H9 (cell line): Measurements from ENCODE around the gene SRGAP2C. TPM values are rescaled to one million over a fixed set of nuclear protein-coding genes. Genes with fewer than 3 reads are reported as not detected.
"Not testable (repeated sequence)": the region's sequence is repeated elsewhere in the genome, so short reads cannot be mapped to it uniquely, and the experiment has no call there.

Experiments used
- DNase-seq: peaks from one replicate; pipeline ENCODE4 v3.0.0-alpha.2; 2017
- H2AFZ ChIP-seq: one replicate; pipeline ENCODE4 v1.6.1; 2013; ENCODE audit warnings: mild to moderate bottlenecking, low read length, control low read depth, moderate library complexity
- H2AK5ac ChIP-seq: 2 replicates; pipeline ENCODE4 v1.6.1; 2013; ENCODE audit warnings: low read length, control low read depth, mixed read lengths; ENCODE audit not compliant: insufficient read length
- H2BK120ac ChIP-seq: one replicate; pipeline ENCODE4 v1.6.1; 2013; ENCODE audit warnings: low read depth, mild to moderate bottlenecking, low read length, control low read depth, inconsistent platforms; ENCODE audit not compliant: poor library complexity, severe bottlenecking
- H2BK12ac ChIP-seq: 2 replicates; pipeline ENCODE4 v1.6.1; 2013; ENCODE audit warnings: low read length, control low read depth, mixed read lengths, low read depth; ENCODE audit not compliant: insufficient read length
- H2BK15ac ChIP-seq: 2 replicates; pipeline ENCODE4 v1.6.1; 2013; ENCODE audit warnings: low read depth, low read length, control low read depth
- H2BK20ac ChIP-seq: one replicate; pipeline ENCODE4 v1.6.1; 2013; ENCODE audit warnings: low read depth, mild to moderate bottlenecking, low read length, control low read depth, inconsistent platforms; ENCODE audit not compliant: poor library complexity, severe bottlenecking
- H2BK5ac ChIP-seq: 2 replicates; pipeline ENCODE4 v1.6.1; 2013; ENCODE audit warnings: low read length, control low read depth, mixed read lengths; ENCODE audit not compliant: insufficient read length
- H3K14ac ChIP-seq: 2 replicates; pipeline ENCODE4 v1.6.1; 2013; ENCODE audit warnings: low read length, control low read depth; ENCODE audit not compliant: insufficient read depth
- H3K18ac ChIP-seq: 2 replicates; pipeline ENCODE4 v1.6.1; 2013; ENCODE audit warnings: low read depth, mild to moderate bottlenecking, mixed read lengths, low read length, control low read depth; ENCODE audit not compliant: insufficient read length
- H3K23ac ChIP-seq: 2 replicates; pipeline ENCODE4 v1.6.1; 2013; ENCODE audit warnings: low read length, control low read depth, mixed read lengths, low read depth; ENCODE audit not compliant: insufficient read length
- H3K23me2 ChIP-seq: 2 replicates; pipeline ENCODE4 v1.6.1; 2013; ENCODE audit warnings: low read depth, mild to moderate bottlenecking, mixed read lengths, low read length, control low read depth; ENCODE audit not compliant: insufficient read length, poor library complexity, severe bottlenecking
- H3K27ac ChIP-seq: 2 replicates; pipeline ENCODE4 v1.5.1; 2013; ENCODE audit warnings: low read length, control low read depth, mixed read lengths, low read depth; ENCODE audit not compliant: insufficient read length
- H3K27me3 ChIP-seq: 2 replicates; pipeline ENCODE4 v1.6.1; 2013; ENCODE audit warnings: low read length, control low read depth, inconsistent platforms; ENCODE audit not compliant: insufficient read depth
- H3K4ac ChIP-seq: 2 replicates; pipeline ENCODE4 v1.6.1; 2013; ENCODE audit warnings: low read depth, mild to moderate bottlenecking, control low read depth, inconsistent platforms, low read length, moderate library complexity
- H3K4me1 ChIP-seq: 2 replicates; pipeline ENCODE4 v1.6.1; 2013; ENCODE audit warnings: low read length, control low read depth, inconsistent platforms; ENCODE audit not compliant: insufficient read depth
- H3K4me2 ChIP-seq: 2 replicates; pipeline ENCODE4 v1.6.1; 2013; ENCODE audit warnings: low read length, control low read depth, mixed read lengths; ENCODE audit not compliant: insufficient read length, insufficient read depth
- H3K56ac ChIP-seq: 2 replicates; pipeline ENCODE4 v1.6.1; 2013; ENCODE audit warnings: low read depth, mild to moderate bottlenecking, mixed read lengths, low read length, control low read depth; ENCODE audit not compliant: insufficient read length
- H3K79me1 ChIP-seq: 2 replicates; pipeline ENCODE4 v1.6.1; 2013; ENCODE audit warnings: low read depth, mild to moderate bottlenecking, moderate library complexity, low read length, control low read depth, inconsistent platforms; ENCODE audit not compliant: insufficient read depth, poor library complexity, severe bottlenecking
- H3K79me2 ChIP-seq: 2 replicates; pipeline ENCODE4 v1.6.1; 2013; ENCODE audit warnings: low read length, control low read depth, inconsistent platforms; ENCODE audit not compliant: insufficient read depth
- H3K9ac ChIP-seq: 2 replicates; pipeline ENCODE4 v1.6.1; 2013; ENCODE audit warnings: low read length, control low read depth, mixed read lengths; ENCODE audit not compliant: insufficient read length; ENCODE audit errors: extremely low read depth
- H3K9me3 ChIP-seq: one replicate; pipeline ENCODE4 v1.6.1; 2013; ENCODE audit warnings: low read depth, low read length, inconsistent platforms; ENCODE audit not compliant: control insufficient read depth
- H3T11ph ChIP-seq: one replicate; pipeline ENCODE4 v1.6.1; 2013; ENCODE audit warnings: mild to moderate bottlenecking, low read length, control low read depth, inconsistent platforms
- H4K20me1 ChIP-seq: one replicate; pipeline ENCODE4 v1.6.1; 2013; ENCODE audit not compliant: control insufficient read depth, insufficient read length, insufficient read depth
- H4K5ac ChIP-seq: 2 replicates; pipeline ENCODE4 v1.6.1; 2013; ENCODE audit warnings: low read depth, mild to moderate bottlenecking, mixed read lengths, low read length, control low read depth; ENCODE audit not compliant: insufficient read length
- H4K8ac ChIP-seq: replicated peaks from 2 replicates; pipeline ENCODE4 v1.6.1; 2013; ENCODE audit warnings: low read length, control low read depth, mixed read lengths, low read depth; ENCODE audit not compliant: insufficient read length
- H4K91ac ChIP-seq: 2 replicates; pipeline ENCODE4 v1.6.1; 2013; ENCODE audit warnings: low read depth, mild to moderate bottlenecking, moderate library complexity, mixed read lengths, low read length, control low read depth; ENCODE audit not compliant: insufficient read length
- H3K27ac Mint-ChIP-seq, 3 experiments: 2 replicates in 2 of 3; 3 replicates in 1 of 3; pipeline ENCODE4 v1.8.0; 2020 to 2021; ENCODE audit warnings: mixed read lengths in 3 of 3, mild to moderate bottlenecking in 1 of 3, moderate library complexity in 1 of 3
- H3K27me3 Mint-ChIP-seq: 2 replicates; pipeline ENCODE4 v1.8.0; 2021; ENCODE audit warnings: low read depth, mild to moderate bottlenecking, moderate library complexity, mixed read lengths
- H3K36me3 Mint-ChIP-seq, 3 experiments: 2 replicates in 2 of 3; 3 replicates in 1 of 3; pipeline ENCODE4 v1.8.0; 2020 to 2021; ENCODE audit warnings: low read depth in 3 of 3, mixed read lengths in 3 of 3; ENCODE audit not compliant: insufficient read depth in 1 of 3
- H3K4me1 Mint-ChIP-seq, 2 experiments: 2 replicates each; pipeline ENCODE4 v1.8.0; 2020; ENCODE audit warnings: mixed read lengths in 2 of 2
- H3K4me3 Mint-ChIP-seq, 2 experiments: 2 replicates in 1 of 2; 3 replicates in 1 of 2; pipeline ENCODE4 v1.8.0; 2020 to 2021; ENCODE audit warnings: mild to moderate bottlenecking in 2 of 2, mixed read lengths in 2 of 2, moderate library complexity in 1 of 2
- H3K9me3 Mint-ChIP-seq, 2 experiments: 2 replicates in 1 of 2; 3 replicates in 1 of 2; pipeline ENCODE4 v1.8.0; 2020; ENCODE audit warnings: mild to moderate bottlenecking in 2 of 2, mixed read lengths in 2 of 2, moderate library complexity in 1 of 2
- WGBS: extraction: QIAGEN DNeasy Blood & Tissue Kit; methylation state at CpG from one replicate; pipeline ENCODE4 v1.1.7; 2013; ENCODE audit warnings: missing lambda C conversion rate, low lambda C conversion rate, mixed read lengths; ENCODE audit not compliant: insufficient read length; ENCODE audit errors: extremely low coverage; 5-methylcytosine and 5-hydroxymethylcytosine counted together
- total RNA-seq: library from RNA; stranded (reverse); gene quantifications from 2 replicates; pipeline ENCODE4 v1.2.1, GENCODE V29; 2021

SRGAP2C gene
- total RNA-seq, 1 experiment from 2014 or later: 16.5 TPM

DNA sequence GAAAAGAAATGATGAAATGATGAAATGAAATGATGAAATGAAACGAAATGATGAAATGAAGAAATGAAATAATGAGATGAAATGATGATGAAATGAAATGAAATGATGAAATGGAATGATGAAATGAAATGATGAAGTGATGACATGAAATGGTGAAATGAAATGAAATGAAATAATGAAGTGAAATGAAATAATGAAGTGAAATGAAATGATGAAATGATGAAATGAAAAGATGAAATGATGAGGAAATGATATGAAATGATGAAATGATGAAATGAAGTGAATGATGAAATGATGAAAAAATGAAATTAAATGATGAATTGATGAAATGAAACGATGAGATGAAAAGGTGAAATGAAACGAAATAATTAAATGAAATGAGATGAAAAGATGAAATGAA lies 215.3 kb downstream of the SRGAP2C start:
- H3T11ph ChIP-seq, H3K14ac ChIP-seq, H3K79me2 ChIP-seq, H3K9ac ChIP-seq, H4K91ac ChIP-seq, H2BK5ac ChIP-seq, H2AFZ ChIP-seq, H4K8ac ChIP-seq, H3K27ac Mint-ChIP-seq, H4K5ac ChIP-seq, H3K4ac ChIP-seq, H2BK120ac ChIP-seq, H2AK5ac ChIP-seq, H3K27ac ChIP-seq, H3K23ac ChIP-seq, H3K18ac ChIP-seq, H3K27me3 ChIP-seq, H3K4me1 ChIP-seq, H3K79me1 ChIP-seq, H3K9me3 ChIP-seq, H4K20me1 ChIP-seq, H2BK20ac ChIP-seq, H3K23me2 ChIP-seq, H2BK12ac ChIP-seq, H3K56ac ChIP-seq, DNase-seq, H2BK15ac ChIP-seq, H3K4me2 ChIP-seq: not testable (repeated sequence)
- peaks cover 32% of the 10 kb centered on the region for H3K27me3 Mint-ChIP-seq
- WGBS: 100% methylated on average over 3 of the region's 3 CpGs
- peaks cover 16 to 19% (median 18%) of the 10 kb centered on the region in 3 experiments for H3K36me3 Mint-ChIP-seq
- H3K9me3 Mint-ChIP-seq: peaks cover 16 to 27% of the 10 kb centered on the region in 2 experiments
- peak overlapping the region; percentile 75 to 88; a peak in 4 of 5 replicates for H3K4me3 Mint-ChIP-seq
- peaks cover 3 to 16% of the 10 kb centered on the region in 2 experiments; a peak in 2 of 4 replicates for H3K4me1 Mint-ChIP-seq

DNA sequence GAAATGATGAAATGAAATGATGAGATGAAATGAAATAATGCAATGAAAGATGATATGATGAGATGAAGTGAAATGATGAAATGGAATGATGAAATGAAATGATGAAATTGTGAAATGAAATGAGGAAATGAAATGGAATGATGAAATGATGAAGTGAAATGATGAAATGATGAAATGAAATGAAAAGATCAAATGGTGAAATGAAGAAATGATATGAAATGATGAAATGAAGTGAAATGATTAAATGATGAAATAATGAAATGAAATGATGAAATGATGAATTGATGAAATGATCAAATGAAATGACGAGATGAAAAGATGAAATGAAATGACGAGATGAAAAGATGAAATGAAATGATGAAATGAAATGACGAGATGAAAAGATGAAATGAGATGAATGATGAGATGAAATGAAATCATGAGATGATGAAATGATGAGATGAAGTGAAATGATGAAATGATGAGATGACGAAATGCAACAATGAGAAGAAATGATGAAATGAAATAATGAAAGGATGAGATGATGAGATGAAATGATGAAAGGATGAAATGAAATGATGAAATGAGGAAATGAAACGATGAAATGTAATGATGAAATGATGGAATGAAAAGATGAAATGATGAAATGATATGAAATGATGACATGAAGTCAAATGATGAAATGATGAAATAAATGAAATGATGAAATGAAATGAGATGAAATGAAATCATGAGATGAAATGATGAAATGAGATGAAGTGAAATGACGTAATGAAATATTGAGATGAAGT lies 216.0 kb downstream of the SRGAP2C start:
- not testable (repeated sequence) for H3K23ac ChIP-seq, H2BK5ac ChIP-seq, H3K27ac ChIP-seq, H3K23me2 ChIP-seq, H4K20me1 ChIP-seq, H3K27ac Mint-ChIP-seq, H2BK15ac ChIP-seq, H2BK20ac ChIP-seq, H3K27me3 ChIP-seq, H3K4ac ChIP-seq, H3K14ac ChIP-seq, H3T11ph ChIP-seq, DNase-seq, H3K9ac ChIP-seq, H2AK5ac ChIP-seq, H2BK12ac ChIP-seq, H3K79me2 ChIP-seq, H4K8ac ChIP-seq, H3K4me2 ChIP-seq, H3K79me1 ChIP-seq, H3K9me3 ChIP-seq, H3K4me1 ChIP-seq, H2BK120ac ChIP-seq, H2AFZ ChIP-seq, H3K18ac ChIP-seq, H4K5ac ChIP-seq, H3K56ac ChIP-seq, H4K91ac ChIP-seq
- Mint-ChIP-seq H3K36me3 (peaks cover 16 to 19% (median 18%) of the 10 kb centered on the region in 3 experiments), H3K9me3 (peaks cover 19 to 27% of the 10 kb centered on the region in 2 experiments), H3K4me1 (peaks cover 3 to 16% of the 10 kb centered on the region in 2 experiments; a peak in 2 of 4 replicates), H3K27me3 (peaks cover 30% of the 10 kb centered on the region), H3K4me3 (peak overlapping the region; percentile 75 to 88)
- WGBS: 100% methylated on average over 6 of the region's 6 CpGs
